ENCODE measurements around the gene SDSL. TPM values are rescaled to one million over a fixed set of nuclear protein-coding genes. Genes with fewer than 3 reads are reported as not detected.

Gene SDSL
- total RNA-seq, 2 experiments from 2014 or later: not detected

DNA sequence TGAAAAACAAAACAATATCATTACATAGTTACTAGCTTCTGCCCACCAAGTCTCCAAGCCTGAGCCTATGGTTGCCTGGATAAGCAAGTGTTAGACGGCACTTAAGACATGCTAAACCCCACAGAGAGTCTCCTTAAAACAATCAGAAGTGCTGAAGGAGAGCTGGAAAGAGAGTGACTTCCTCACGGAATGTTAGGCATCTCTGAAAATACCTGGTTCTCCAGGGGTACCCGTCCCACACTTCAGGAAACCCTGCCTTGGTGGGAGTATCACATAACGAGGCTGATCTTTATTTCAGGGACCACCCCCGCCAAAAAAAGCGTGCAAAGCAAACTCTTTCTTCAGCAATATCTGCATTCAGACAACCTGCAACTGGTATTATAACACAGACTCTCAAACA, 31.1 kb downstream of the SDSL start:
- no peak overlapping the region for H3K4me2 ChIP-seq (ENCODE audit: low read length)
- H3K9me3 ChIP-seq (ENCODE audit: low read length): no peaks in the 10 kb centered on the region
- H3K9me2 ChIP-seq (ENCODE audit: insufficient read depth, low read length): no peaks in the 10 kb centered on the region
- intact Hi-C loops (cut with micrococcal nuclease; ENCODE audit: unreplicated experiment): no loop called here
- TF ChIP-seq, protein P1, sequence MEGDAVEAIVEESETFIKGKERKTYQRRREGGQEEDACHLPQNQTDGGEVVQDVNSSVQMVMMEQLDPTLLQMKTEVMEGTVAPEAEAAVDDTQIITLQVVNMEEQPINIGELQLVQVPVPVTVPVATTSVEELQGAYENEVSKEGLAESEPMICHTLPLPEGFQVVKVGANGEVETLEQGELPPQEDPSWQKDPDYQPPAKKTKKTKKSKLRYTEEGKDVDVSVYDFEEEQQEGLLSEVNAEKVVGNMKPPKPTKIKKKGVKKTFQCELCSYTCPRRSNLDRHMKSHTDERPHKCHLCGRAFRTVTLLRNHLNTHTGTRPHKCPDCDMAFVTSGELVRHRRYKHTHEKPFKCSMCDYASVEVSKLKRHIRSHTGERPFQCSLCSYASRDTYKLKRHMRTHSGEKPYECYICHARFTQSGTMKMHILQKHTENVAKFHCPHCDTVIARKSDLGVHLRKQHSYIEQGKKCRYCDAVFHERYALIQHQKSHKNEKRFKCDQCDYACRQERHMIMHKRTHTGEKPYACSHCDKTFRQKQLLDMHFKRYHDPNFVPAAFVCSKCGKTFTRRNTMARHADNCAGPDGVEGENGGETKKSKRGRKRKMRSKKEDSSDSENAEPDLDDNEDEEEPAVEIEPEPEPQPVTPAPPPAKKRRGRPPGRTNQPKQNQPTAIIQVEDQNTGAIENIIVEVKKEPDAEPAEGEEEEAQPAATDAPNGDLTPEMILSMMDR (conservative IDR thresholded peaks at IDR 0.05; ENCODE audit: low read length): no peak
- no peak for TF ChIP-seq EZH2phosphoT487 (IDR thresholded peaks at IDR 0.05; ENCODE audit: borderline replicate concordance, low read depth, low read length)
- H3K36me3 ChIP-seq (ENCODE audit: insufficient read depth, low read length): no peaks in the 10 kb centered on the region
- no peak overlapping the region for H3K4me3 ChIP-seq (ENCODE audit: low read depth, low read length, poor library complexity, severe bottlenecking)
- H3K4me1 ChIP-seq (ENCODE audit: insufficient read depth, low read length, poor library complexity, severe bottlenecking): peaks cover 47% of the 10 kb centered on the region
- H4K20me1 ChIP-seq (ENCODE audit: insufficient read depth, low read length): no peaks in the 10 kb centered on the region
- CTCF ChIA-PET (ENCODE audit: unreplicated experiment): interaction anchor here (0.6 kb wide), 2 partner anchors 45 to 369 kb away, joined by 3 to 4 read pairs; no protein-coding TSS in a partner anchor
- H3K27ac ChIP-seq (ENCODE audit: low read depth, low read length, poor library complexity, severe bottlenecking): no peak overlapping the region
- H2AFZ ChIP-seq (ENCODE audit: low read length): peak overlapping the region; percentile 61
- POLR2A ChIA-PET: interaction anchor here (0.7 kb wide), 1 partner anchor 368 kb away, joined by 4 read pairs; no protein-coding TSS in a partner anchor
- H3K79me2 ChIP-seq (ENCODE audit: insufficient read depth, low read depth, low read length): no peaks in the 10 kb centered on the region
- BruUV-seq (replicated peaks): no TSS peak
- DNase-seq (ENCODE audit: low spot score): no peak

DNA sequence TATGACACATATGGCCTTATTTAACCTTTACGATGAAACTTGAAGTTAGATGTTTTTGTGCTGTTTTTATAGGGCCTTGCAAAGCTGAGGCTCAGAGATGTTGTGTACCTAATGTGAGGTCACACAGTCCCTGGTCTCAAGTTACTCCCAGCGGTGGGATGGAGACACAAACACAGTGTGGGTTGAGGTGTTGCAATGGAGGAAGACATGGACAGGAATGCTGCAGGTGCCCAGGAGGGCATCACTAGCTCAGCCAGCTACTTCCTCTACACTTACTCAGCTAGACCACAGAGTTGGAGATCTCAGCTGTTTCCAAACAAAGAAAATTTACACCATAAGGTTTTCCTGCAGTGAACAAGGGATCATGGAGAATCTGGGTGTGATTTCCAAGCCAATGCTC, 34.0 kb downstream of the SDSL start:
- no peaks in the 10 kb centered on the region for H3K9me3 ChIP-seq (ENCODE audit: low read length)
- no peaks in the 10 kb centered on the region for H3K36me3 ChIP-seq (ENCODE audit: insufficient read depth, low read length)
- no peak for DNase-seq (ENCODE audit: low spot score)
- H3K4me1 ChIP-seq (ENCODE audit: insufficient read depth, low read length, poor library complexity, severe bottlenecking): peaks cover 63% of the 10 kb centered on the region
- peak overlapping the region; percentile 70 for H3K4me2 ChIP-seq (ENCODE audit: low read length)
- ChIA-PET CTCF (ENCODE audit: unreplicated experiment) (interaction anchor here (0.6 kb wide), 1 partner anchor 36 kb away, joined by 3 read pairs; no protein-coding TSS in a partner anchor), POLR2A (interaction anchor here (0.8 kb wide), 1 partner anchor 18 kb away, joined by 3 read pairs; no protein-coding TSS in a partner anchor)
- TF ChIP-seq, protein P1 (conservative IDR thresholded peaks at IDR 0.05; ENCODE audit: low read length): no peak
- no peak for TF ChIP-seq EZH2phosphoT487 (IDR thresholded peaks at IDR 0.05; ENCODE audit: borderline replicate concordance, low read depth, low read length)
- no peaks in the 10 kb centered on the region for H3K79me2 ChIP-seq (ENCODE audit: insufficient read depth, low read depth, low read length)
- peak overlapping the region; percentile 41 for H3K4me3 ChIP-seq (ENCODE audit: low read depth, low read length, poor library complexity, severe bottlenecking)
- peak overlapping the region; percentile 91 for H2AFZ ChIP-seq (ENCODE audit: low read length)
- no peaks in the 10 kb centered on the region for H4K20me1 ChIP-seq (ENCODE audit: insufficient read depth, low read length)
- no TSS peak for BruUV-seq (replicated peaks)
- no peaks in the 10 kb centered on the region for H3K9me2 ChIP-seq (ENCODE audit: insufficient read depth, low read length)
- peak overlapping the region; percentile 87 for H3K27ac ChIP-seq (ENCODE audit: low read depth, low read length, poor library complexity, severe bottlenecking)
- intact Hi-C loops (cut with micrococcal nuclease; ENCODE audit: unreplicated experiment): no loop called here

DNA sequence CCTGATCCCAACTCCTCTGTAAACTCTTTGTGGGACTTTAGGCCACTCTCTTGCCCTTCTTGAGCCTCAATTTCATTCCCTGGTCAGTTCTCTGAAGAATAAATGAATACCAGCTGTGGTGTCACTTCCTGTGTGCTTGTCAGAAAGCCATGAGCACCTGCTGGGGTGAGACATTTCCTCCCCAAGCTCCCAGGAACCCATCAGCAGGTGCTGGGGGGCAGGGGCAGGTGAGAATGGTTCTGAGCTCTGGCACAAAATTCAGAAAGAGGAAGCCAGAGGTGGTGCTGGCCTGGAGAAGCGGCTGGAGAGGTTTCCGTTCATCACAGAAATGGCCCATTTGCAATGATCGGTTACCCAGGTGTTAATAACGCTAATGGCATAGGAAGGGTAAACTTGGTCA, 34.6 kb downstream of the SDSL start:
- ChIA-PET POLR2A (no interaction called here), CTCF (ENCODE audit: unreplicated experiment) (interaction anchor here (0.6 kb wide), 1 partner anchor 36 kb away, joined by 3 read pairs; no protein-coding TSS in a partner anchor)
- H3K4me3 ChIP-seq (ENCODE audit: low read depth, low read length, poor library complexity, severe bottlenecking): peak overlapping the region; percentile 41
- peak overlapping the region; percentile 91 for H2AFZ ChIP-seq (ENCODE audit: low read length)
- intact Hi-C loops (cut with micrococcal nuclease; ENCODE audit: unreplicated experiment): no loop called here
- H3K4me2 ChIP-seq (ENCODE audit: low read length): peak overlapping the region; percentile 70
- TF ChIP-seq EZH2phosphoT487 (IDR thresholded peaks at IDR 0.05; ENCODE audit: borderline replicate concordance, low read depth, low read length): no peak
- TF ChIP-seq, protein P1 (conservative IDR thresholded peaks at IDR 0.05; ENCODE audit: low read length): no peak
- no peaks in the 10 kb centered on the region for H4K20me1 ChIP-seq (ENCODE audit: insufficient read depth, low read length)
- H3K27ac ChIP-seq (ENCODE audit: low read depth, low read length, poor library complexity, severe bottlenecking): peak overlapping the region; percentile 87
- BruUV-seq (replicated peaks): no TSS peak
- H3K4me1 ChIP-seq (ENCODE audit: insufficient read depth, low read length, poor library complexity, severe bottlenecking): peaks cover 63% of the 10 kb centered on the region
- no peaks in the 10 kb centered on the region for H3K79me2 ChIP-seq (ENCODE audit: insufficient read depth, low read depth, low read length)
- H3K9me2 ChIP-seq (ENCODE audit: insufficient read depth, low read length): no peaks in the 10 kb centered on the region
- DNase-seq (ENCODE audit: low spot score): peak; percentile 89
- H3K9me3 ChIP-seq (ENCODE audit: low read length): no peaks in the 10 kb centered on the region
- H3K36me3 ChIP-seq (ENCODE audit: insufficient read depth, low read length): no peaks in the 10 kb centered on the region
